Body of pancreas (tissue), 4 donors: ENCODE data around the gene RNLS. TPM values are rescaled to one million over a fixed set of nuclear protein-coding genes. Genes with fewer than 3 reads are reported as not detected.

Experiments used
- ATAC-seq: fragments of 150-250 bp; one replicate; pipeline ENCODE4 v1.9.1; 2016
- DNase-seq, 4 donors: peaks; one replicate each; pipeline ENCODE4 v3.0.0-alpha.2; 2019
- H3K27ac ChIP-seq, 4 donors: fragments of 200-600 bp; sonication (generic); 1 replicate in 3 of 4; 2 replicates in 1 of 4; pipeline versions ENCODE4 v1.5.1 to v1.6.1; 2016 to 2019; ENCODE audit warnings: mild to moderate bottlenecking in 1 of 4, mixed read lengths in 1 of 4, moderate library complexity in 1 of 4
- H3K27me3 ChIP-seq, 2 donors: fragments of 200-600 bp; sonication (generic); one replicate each; pipeline ENCODE4 v1.6.0; 2016; ENCODE audit warnings: mild to moderate bottlenecking in 1 of 2
- H3K36me3 ChIP-seq, 2 donors: fragments of 200-600 bp; sonication (generic); replicated peaks in 1 of 2; 2 replicates each; pipeline ENCODE4 v1.5.1; 2016; ENCODE audit warnings: low read depth in 2 of 2; ENCODE audit not compliant: insufficient read depth in 1 of 2
- H3K4me1 ChIP-seq: fragments of 200-600 bp; sonication (generic); one replicate; pipeline ENCODE4 v1.6.0; 2016
- H3K4me3 ChIP-seq, 2 donors: fragments of 200-600 bp; sonication (generic); 1 replicate in 1 of 2; 2 replicates in 1 of 2; pipeline ENCODE4 v1.5.1; 2016 to 2019
- H3K9me3 ChIP-seq, 3 donors: fragments of 200-600 bp; sonication (generic); 1 replicate in 2 of 3; 2 replicates in 1 of 3; pipeline ENCODE4 v1.5.1; 2016
- POLR2A ChIP-seq, 3 donors: fragments of 450-650 bp; IDR thresholded peaks; one replicate each; pipeline ENCODE4 v1.6.1; 2016; ENCODE audit warnings: antibody characterized with exemption in 3 of 3, mild to moderate bottlenecking in 2 of 3
- WGBS, 2 donors: methylation state at CpG; one replicate each; pipeline ENCODE4 v1.1.5; 2017; 5-methylcytosine and 5-hydroxymethylcytosine counted together
- intact Hi-C: fragments of 100-400 bp; cut with DNase I; formaldehyde crosslinking; loops from one replicate; pipeline ENCODE4 v1.15.1; 2023
- total RNA-seq, 2 donors: library from RNA; depleted of rRNA; stranded (reverse); fragments of >200 nt; gene quantifications; one replicate each; pipeline ENCODE4 v1.1.0, GENCODE V29; 2016
- TF ChIP-seq, protein P1 (sequence below), 7 experiments: fragments of 450-650 bp in 4 of 7; fragments of 200-600 bp in 3 of 7; sonication (generic) in 3 of 7; IDR thresholded peaks; one replicate each; pipeline ENCODE4 v1.5.1; 2016 to 2019; ENCODE audit warnings: antibody characterized with exemption in 7 of 7

Gene RNLS
- total RNA-seq, 2 donors from 2014 or later: 7.9 to 26.5 TPM

- Histone ChIP-seq H3K4me3 (no peak overlapping the region), H3K27me3 (no peaks in the 10 kb centered on the region), H3K4me1 (peaks cover 13% of the 10 kb centered on the region), H3K9me3 (no peaks in the 10 kb centered on the region), H3K36me3 (no peaks in the 10 kb centered on the region), H3K27ac (no peak overlapping the region)
- TF ChIP-seq, protein P1, sequence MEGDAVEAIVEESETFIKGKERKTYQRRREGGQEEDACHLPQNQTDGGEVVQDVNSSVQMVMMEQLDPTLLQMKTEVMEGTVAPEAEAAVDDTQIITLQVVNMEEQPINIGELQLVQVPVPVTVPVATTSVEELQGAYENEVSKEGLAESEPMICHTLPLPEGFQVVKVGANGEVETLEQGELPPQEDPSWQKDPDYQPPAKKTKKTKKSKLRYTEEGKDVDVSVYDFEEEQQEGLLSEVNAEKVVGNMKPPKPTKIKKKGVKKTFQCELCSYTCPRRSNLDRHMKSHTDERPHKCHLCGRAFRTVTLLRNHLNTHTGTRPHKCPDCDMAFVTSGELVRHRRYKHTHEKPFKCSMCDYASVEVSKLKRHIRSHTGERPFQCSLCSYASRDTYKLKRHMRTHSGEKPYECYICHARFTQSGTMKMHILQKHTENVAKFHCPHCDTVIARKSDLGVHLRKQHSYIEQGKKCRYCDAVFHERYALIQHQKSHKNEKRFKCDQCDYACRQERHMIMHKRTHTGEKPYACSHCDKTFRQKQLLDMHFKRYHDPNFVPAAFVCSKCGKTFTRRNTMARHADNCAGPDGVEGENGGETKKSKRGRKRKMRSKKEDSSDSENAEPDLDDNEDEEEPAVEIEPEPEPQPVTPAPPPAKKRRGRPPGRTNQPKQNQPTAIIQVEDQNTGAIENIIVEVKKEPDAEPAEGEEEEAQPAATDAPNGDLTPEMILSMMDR (IDR thresholded peaks at IDR 0.05): no peak
- TF ChIP-seq POLR2A (IDR thresholded peaks at IDR 0.05): no peak
- DNase-seq (no peak), ATAC-seq (no peak)
- intact Hi-C loops: no loop called here
- WGBS, 2 donors: 58 to 59% methylated on average over 4 of the region's 4 CpGs
These were observed 309.6 kb downstream of the RNLS start for GRCh38 chr10:88273567-88273966.

DNA sequence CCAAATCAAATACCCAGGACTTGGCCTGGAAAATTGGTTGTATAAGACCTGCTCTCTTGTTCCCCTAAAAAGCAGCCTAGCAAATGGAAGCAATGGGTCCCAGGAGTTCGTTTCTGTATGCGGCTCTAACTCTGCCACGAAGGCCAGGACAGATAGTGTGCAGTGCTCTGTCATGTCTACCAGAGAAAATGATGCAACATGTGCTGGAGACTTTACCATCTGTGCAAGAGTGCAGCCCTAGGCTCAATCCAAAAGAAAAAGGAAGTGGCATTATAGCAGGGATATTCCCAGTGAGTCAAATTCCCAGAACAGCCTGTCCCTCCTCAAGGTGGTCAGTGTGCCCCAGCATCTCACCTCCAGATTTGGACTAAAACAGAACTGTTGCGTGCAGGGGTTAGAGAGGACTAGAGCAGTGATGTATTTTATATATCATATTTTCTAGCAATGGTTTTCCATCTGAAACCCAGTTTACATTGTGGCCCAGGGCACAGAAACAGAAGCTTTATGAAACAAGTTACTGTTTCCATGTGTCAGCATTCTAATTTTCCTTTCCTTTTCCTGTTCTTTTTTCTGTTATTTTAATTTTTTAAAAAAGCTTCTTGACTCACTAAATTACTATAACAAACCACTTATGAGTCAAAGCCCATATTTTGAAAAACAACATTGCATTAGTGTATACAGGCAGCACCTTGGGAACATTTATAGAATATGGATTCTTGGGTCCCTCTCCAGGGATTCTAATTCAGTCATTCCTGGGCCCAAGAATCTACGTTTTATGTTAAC, 311.2 kb downstream of the RNLS start:
- no peak overlapping the region for H3K4me3 ChIP-seq
- intact Hi-C loops: no loop called here
- peaks cover 13% of the 10 kb centered on the region for H3K4me1 ChIP-seq
- DNase-seq (peak in 1 of 4 donors; percentile 26), ATAC-seq (peak; percentile 65)
- 79 to 84% methylated on average over 5 of the region's 5 CpGs for WGBS, 2 donors
- TF ChIP-seq POLR2A (IDR thresholded peaks at IDR 0.05): no peak
- TF ChIP-seq, protein P1 (IDR thresholded peaks at IDR 0.05): no peak
- no peaks in the 10 kb centered on the region for H3K36me3 ChIP-seq
- H3K27ac ChIP-seq: peak overlapping the region in 1 of 4 donors; percentile 30
- no peaks in the 10 kb centered on the region for H3K9me3 ChIP-seq
- no peaks in the 10 kb centered on the region for H3K27me3 ChIP-seq

DNA sequence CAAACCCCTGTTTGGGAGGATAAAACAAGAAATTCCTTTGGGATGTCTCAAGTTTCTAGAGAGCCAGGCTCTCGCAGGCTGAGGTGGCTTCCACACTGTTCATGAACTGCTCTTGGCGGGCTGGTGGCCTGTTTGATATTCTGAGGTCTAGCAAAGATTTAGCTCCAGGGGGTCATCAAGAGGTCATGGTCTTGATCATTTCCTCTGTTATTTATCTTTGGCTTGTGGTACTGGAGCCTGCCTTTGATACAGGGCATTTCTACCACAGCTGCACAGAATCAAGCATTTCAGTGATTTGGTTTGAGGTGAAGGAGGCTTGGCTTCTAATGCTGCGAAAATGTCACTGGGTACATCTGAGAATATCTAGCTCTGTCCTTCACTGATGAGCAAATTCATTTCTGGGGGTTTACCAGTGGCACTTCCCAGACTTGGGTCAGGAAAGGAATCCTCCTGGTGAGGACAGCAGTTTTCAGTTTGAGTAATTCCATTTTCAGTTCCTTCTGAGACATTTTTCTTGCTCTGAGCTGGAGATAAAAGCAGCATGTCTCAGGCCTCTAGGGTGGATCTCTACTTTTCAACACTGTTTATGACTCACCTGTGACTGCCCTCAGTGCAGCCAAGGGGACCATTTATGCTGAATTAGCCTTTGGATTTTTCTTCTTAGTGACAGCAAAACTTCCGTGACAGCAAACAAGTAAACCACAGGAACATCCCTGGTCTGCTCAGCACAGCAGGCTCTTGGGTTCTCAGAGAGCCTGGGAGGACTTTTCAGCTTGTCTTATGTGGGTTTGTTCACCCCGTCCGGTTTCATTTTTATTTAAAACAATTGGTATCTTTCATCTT, 312.0 kb downstream of the RNLS start:
- WGBS, 2 donors: 62 to 70% methylated on average over 6 of the region's 6 CpGs
- ATAC-seq: peak; percentile 24
- intact Hi-C loops: no loop called here

DNA sequence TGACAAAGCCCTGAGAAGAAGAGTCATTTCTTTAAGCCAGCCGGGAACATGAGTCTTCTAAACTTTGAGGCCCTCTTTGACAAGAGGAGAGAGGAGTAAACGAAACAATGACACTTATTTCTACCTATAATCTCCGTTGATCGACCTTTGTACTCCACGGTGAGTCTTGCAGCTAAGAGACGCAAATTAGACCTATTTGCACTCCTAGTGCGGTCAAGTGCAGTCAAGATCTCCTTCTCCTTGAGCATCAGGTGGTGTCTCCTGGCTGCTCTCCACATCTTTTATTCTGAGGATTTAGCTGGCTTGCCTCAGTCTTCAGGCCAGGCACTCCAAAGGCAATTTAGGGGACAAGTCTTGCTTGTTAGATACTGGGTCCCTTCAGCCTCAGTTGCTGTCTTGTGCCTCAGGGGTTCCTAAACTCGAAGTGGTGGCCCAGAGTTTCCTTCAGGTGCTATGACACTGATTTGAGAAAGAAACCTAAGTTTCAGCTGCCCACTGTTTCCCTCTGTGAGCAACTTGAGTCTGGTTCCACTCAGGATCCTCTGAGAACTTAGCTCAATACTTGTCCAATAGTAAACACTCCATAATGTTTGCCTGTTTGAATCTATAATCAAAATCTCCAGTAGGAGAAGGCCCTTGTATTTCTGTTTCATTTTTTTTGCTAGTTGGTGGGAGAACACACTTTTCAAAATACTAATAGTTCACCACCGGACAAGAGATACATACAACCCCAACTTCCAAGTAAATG, 312.9 kb downstream of the RNLS start:
- Histone ChIP-seq H3K4me3 (no peak overlapping the region), H3K9me3 (no peaks in the 10 kb centered on the region), H3K36me3 (no peaks in the 10 kb centered on the region), H3K27me3 (no peaks in the 10 kb centered on the region), H3K27ac (no peak overlapping the region), H3K4me1 (peaks cover 13% of the 10 kb centered on the region)
- TF ChIP-seq, protein P1 (IDR thresholded peaks at IDR 0.05): no peak
- TF ChIP-seq POLR2A (IDR thresholded peaks at IDR 0.05): no peak
- intact Hi-C loops: no loop called here
- 82 to 97% methylated on average over 9 of the region's 9 CpGs for WGBS, 2 donors
- no peak for ATAC-seq
- DNase-seq: no peak

More for the DNA sequence above, 312.0 kb downstream of the RNLS start:
- Histone ChIP-seq H3K4me1 (peaks cover 13% of the 10 kb centered on the region), H3K27me3 (no peaks in the 10 kb centered on the region), H3K9me3 (no peaks in the 10 kb centered on the region), H3K27ac (peak overlapping the region in 1 of 4 donors; percentile 30), H3K4me3 (no peak overlapping the region), H3K36me3 (no peaks in the 10 kb centered on the region)
- peak in 1 of 4 donors; percentile 7 for DNase-seq
- TF ChIP-seq POLR2A (IDR thresholded peaks at IDR 0.05): no peak
- TF ChIP-seq, protein P1 (IDR thresholded peaks at IDR 0.05): no peak
